Endodermal cell (in vitro differentiated cells): Measurements from ENCODE around the gene SPPL2B. TPM values are rescaled to one million over a fixed set of nuclear protein-coding genes. Genes with fewer than 3 reads are reported as not detected.
A peak's percentile ranks its signal among the peaks of the same experiment; 100 is the strongest.

Experiments used
- DNase-seq: peaks from one replicate; pipeline ENCODE4 v3.0.0-alpha.2; 2017
- H3K27ac ChIP-seq: 2 replicates; pipeline ENCODE4 v1.5.1; 2013; ENCODE audit warnings: mild to moderate bottlenecking, low read depth, low read length, moderate library complexity
- H3K27me3 ChIP-seq: 2 replicates; pipeline ENCODE4 v1.6.1; 2013; ENCODE audit warnings: mild to moderate bottlenecking, low read length, moderate library complexity; ENCODE audit not compliant: insufficient read depth, control insufficient read depth, poor library complexity, severe bottlenecking
- H3K36me3 ChIP-seq: 2 replicates; pipeline ENCODE4 v1.7.0; 2013; ENCODE audit warnings: mild to moderate bottlenecking, low read length, moderate library complexity; ENCODE audit not compliant: control insufficient read depth, insufficient read depth
- H3K4me1 ChIP-seq: one replicate; pipeline ENCODE4 v1.7.0; 2013; ENCODE audit warnings: low read length; ENCODE audit not compliant: control insufficient read depth, insufficient read depth
- H3K4me3 ChIP-seq: 2 replicates; pipeline ENCODE4 v1.5.1; 2013; ENCODE audit warnings: mild to moderate bottlenecking, low read length, moderate library complexity
- H3K9ac ChIP-seq: 2 replicates; pipeline ENCODE4 v1.6.1; 2013; ENCODE audit warnings: mild to moderate bottlenecking, low read length, moderate library complexity; ENCODE audit not compliant: poor library complexity, severe bottlenecking; ENCODE audit errors: extremely low read depth
- H3K9me3 ChIP-seq: 2 replicates; pipeline ENCODE4 v1.6.1; 2013; ENCODE audit warnings: mild to moderate bottlenecking, low read length, moderate library complexity; ENCODE audit not compliant: control insufficient read depth
- H3K27ac Mint-ChIP-seq: 2 replicates; pipeline ENCODE4 v1.8.0; 2020; ENCODE audit warnings: mixed read lengths
- H3K27me3 Mint-ChIP-seq: 2 replicates; pipeline ENCODE4 v1.8.0; 2021; ENCODE audit warnings: mild to moderate bottlenecking, mixed read lengths; ENCODE audit not compliant: insufficient read depth
- H3K36me3 Mint-ChIP-seq: 2 replicates; pipeline ENCODE4 v1.8.0; 2020; ENCODE audit warnings: low read depth, mixed read lengths
- H3K4me1 Mint-ChIP-seq: 2 replicates; pipeline ENCODE4 v1.8.0; 2020; ENCODE audit warnings: mixed read lengths
- H3K4me3 Mint-ChIP-seq: 2 replicates; pipeline ENCODE4 v1.8.0; 2020; ENCODE audit warnings: mild to moderate bottlenecking, moderate library complexity, mixed read lengths
- H3K9me3 Mint-ChIP-seq: 2 replicates; pipeline ENCODE4 v1.8.0; 2020; ENCODE audit warnings: mild to moderate bottlenecking, mixed read lengths
- WGBS, 2 experiments: methylation state at CpG; one replicate each; pipeline versions ENCODE4 v1.1.5 to v1.1.7; 2013; ENCODE audit warnings: missing lambda C conversion rate in 2 of 2, mixed read lengths in 1 of 2; ENCODE audit not compliant: insufficient coverage in 1 of 2, insufficient read length in 1 of 2; 5-methylcytosine and 5-hydroxymethylcytosine counted together
- total RNA-seq, 2 donors: library from RNA; stranded (reverse); fragmentation: NEBNext Ultra II Directional in 1 of 2; extraction: Animal tissue kit (Norgen Biotek cat#: 25700) in 1 of 2; gene quantifications; 2 replicates in 1 of 2; 3 replicates in 1 of 2; pipeline ENCODE4 v1.2.1, GENCODE V29; 2021
- TF ChIP-seq, protein P1 (sequence below): fragments of 200-600 bp; sonication (generic); conservative IDR thresholded peaks from 2 replicates; pipeline ENCODE4 v1.5.0; 2021; ENCODE audit warnings: antibody characterized with exemption, mild to moderate bottlenecking

Gene SPPL2B
- total RNA-seq, 2 donors from 2014 or later: 115 to 118 TPM

DNA sequence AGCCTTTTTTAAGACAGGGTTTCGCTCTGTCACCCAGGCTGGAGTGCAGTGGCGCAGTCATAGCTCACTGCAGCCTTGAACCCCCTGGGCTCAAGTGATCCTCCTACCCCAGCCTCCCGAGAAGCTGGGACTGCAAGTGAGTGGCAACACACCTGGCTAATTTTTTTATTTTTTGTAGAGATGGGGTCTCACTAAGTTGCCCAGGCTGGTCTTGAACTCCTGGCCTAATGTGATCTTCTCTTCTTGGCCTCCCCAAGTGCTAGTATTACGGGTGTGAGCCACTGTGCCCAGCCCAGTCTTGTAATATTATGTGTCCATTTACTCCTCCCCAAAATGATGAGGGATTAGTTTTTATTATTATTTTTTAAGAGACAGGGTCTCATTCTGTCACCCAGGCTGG, 17.4 kb upstream of the SPPL2B start:
- peaks cover 62% of the 10 kb centered on the region for H3K27me3 Mint-ChIP-seq
- H3K27ac ChIP-seq: no peak overlapping the region
- H3K9me3 Mint-ChIP-seq: peaks cover 14% of the 10 kb centered on the region
- no peaks in the 10 kb centered on the region for H3K36me3 ChIP-seq
- H3K27me3 ChIP-seq: peaks cover 21% of the 10 kb centered on the region
- DNase-seq: no peak
- no peak overlapping the region for H3K9ac ChIP-seq
- peaks cover 2% of the 10 kb centered on the region for H3K4me1 Mint-ChIP-seq
- H3K4me3 ChIP-seq: no peak overlapping the region
- TF ChIP-seq, protein P1, sequence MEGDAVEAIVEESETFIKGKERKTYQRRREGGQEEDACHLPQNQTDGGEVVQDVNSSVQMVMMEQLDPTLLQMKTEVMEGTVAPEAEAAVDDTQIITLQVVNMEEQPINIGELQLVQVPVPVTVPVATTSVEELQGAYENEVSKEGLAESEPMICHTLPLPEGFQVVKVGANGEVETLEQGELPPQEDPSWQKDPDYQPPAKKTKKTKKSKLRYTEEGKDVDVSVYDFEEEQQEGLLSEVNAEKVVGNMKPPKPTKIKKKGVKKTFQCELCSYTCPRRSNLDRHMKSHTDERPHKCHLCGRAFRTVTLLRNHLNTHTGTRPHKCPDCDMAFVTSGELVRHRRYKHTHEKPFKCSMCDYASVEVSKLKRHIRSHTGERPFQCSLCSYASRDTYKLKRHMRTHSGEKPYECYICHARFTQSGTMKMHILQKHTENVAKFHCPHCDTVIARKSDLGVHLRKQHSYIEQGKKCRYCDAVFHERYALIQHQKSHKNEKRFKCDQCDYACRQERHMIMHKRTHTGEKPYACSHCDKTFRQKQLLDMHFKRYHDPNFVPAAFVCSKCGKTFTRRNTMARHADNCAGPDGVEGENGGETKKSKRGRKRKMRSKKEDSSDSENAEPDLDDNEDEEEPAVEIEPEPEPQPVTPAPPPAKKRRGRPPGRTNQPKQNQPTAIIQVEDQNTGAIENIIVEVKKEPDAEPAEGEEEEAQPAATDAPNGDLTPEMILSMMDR: no peak
- WGBS, 2 experiments: 90 to 92% methylated on average over 3 to 4 of the region's 4 CpGs
- no peak overlapping the region for H3K4me3 Mint-ChIP-seq
- H3K4me1 ChIP-seq: no peaks in the 10 kb centered on the region
- no peak overlapping the region for H3K27ac Mint-ChIP-seq
- peaks cover 15% of the 10 kb centered on the region for H3K9me3 ChIP-seq
- no peaks in the 10 kb centered on the region for H3K36me3 Mint-ChIP-seq

DNA sequence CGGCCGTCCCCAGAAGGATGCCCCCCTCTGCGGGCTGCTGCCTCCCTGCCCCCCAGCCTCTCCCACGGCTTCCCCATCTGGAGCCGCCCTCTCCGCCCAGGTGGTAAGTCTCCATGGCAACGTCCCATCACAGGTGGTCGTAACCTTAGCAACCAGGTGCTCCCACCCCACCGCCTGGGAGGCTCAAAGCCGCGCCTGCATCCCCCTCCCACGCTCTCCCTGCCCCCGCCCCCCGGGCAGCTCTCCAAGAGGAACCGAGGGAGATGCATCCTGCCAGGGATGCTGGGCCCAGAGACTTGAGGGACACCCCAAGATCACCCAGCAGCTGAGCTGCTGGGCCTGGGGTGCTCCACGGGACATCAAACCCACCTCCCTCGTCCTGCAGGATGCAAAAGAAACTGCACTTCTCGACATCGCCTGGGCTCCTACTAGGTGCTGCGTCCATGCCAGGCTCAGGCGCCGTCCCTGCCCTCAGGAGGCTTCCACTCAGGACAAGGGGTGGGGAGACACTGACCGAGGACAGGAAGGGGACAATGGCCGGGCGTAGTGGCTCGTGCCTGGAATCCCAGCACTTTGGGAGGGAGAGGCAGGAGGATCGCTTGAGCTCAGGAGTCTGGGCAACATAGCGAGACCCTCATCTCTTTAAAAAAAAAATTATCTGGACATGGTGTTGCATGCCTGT, 15.5 kb upstream of the SPPL2B start:
- TF ChIP-seq, protein P1: peak; percentile 22
- H3K4me1 ChIP-seq: no peaks in the 10 kb centered on the region
- no peaks in the 10 kb centered on the region for H3K36me3 Mint-ChIP-seq

DNA sequence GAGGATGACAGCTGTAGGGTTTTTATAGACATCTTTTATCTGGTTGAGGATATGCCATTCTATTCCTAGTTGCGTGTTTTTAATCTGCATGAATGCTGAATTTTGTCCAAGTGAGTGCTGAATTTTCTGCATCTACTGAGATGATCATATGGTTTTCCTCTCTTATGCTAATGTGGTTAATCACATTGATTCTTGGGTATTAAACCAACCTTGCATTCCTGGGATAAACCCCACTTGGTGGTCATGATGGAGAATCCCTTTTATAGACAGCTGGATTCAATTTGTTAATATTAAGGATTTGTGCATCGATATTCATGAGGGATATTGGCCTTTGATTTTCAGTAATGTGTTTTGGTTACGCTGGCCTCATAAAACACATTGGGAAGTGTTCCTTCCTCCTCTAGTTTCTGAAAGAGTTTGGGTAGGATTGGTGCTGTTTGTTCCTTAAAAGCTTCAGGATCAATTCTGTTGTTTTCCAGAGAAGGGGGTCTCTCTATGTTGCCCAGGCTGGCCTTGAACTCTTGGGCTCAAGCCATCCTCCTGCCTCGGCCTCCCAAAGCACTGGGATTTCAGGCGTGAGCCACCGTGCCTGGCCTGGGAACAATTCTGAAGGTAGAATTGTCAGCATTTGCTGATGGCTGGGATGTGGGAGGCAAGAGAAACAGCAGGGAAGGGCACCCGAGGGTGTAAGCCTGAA, 13.2 kb upstream of the SPPL2B start:
- no peak overlapping the region for H3K27ac ChIP-seq
- Mint-ChIP-seq H3K27me3 (peaks cover 28% of the 10 kb centered on the region), H3K4me3 (no peak overlapping the region), H3K4me1 (peaks cover 3% of the 10 kb centered on the region), H3K36me3 (no peaks in the 10 kb centered on the region), H3K9me3 (peaks cover 14% of the 10 kb centered on the region), H3K27ac (no peak overlapping the region)
- WGBS, 2 experiments: 88 to 92% methylated on average over 5 to 7 of the region's 7 CpGs
- no peak for DNase-seq
- no peak overlapping the region for H3K9ac ChIP-seq
- TF ChIP-seq, protein P1: no peak
- H3K9me3 ChIP-seq: peaks cover 15% of the 10 kb centered on the region
- H3K4me1 ChIP-seq: no peaks in the 10 kb centered on the region
- H3K4me3 ChIP-seq: no peak overlapping the region
- peaks cover 2% of the 10 kb centered on the region for H3K27me3 ChIP-seq
- H3K36me3 ChIP-seq: no peaks in the 10 kb centered on the region

More for the DNA sequence above, 15.5 kb upstream of the SPPL2B start:
- Mint-ChIP-seq H3K4me3 (no peak overlapping the region), H3K27ac (no peak overlapping the region), H3K27me3 (peaks cover 48% of the 10 kb centered on the region), H3K9me3 (peaks cover 14% of the 10 kb centered on the region), H3K4me1 (peaks cover 3% of the 10 kb centered on the region)
- Histone ChIP-seq H3K27me3 (peaks cover 13% of the 10 kb centered on the region), H3K27ac (no peak overlapping the region), H3K36me3 (no peaks in the 10 kb centered on the region), H3K9ac (no peak overlapping the region), H3K9me3 (peaks cover 15% of the 10 kb centered on the region), H3K4me3 (no peak overlapping the region)
- 65 to 71% methylated on average over 18 to 28 of the region's 28 CpGs for WGBS, 2 experiments
- DNase-seq: no peak
